ENCODE results near the gene ANKRD30A.
"Not testable (repeated sequence)": the region's sequence is repeated elsewhere in the genome, so short reads cannot be mapped to it uniquely, and the experiment has no call there.

Gene ANKRD30A

GRCh38 chr10:37125191-37125732, at the start of gene ANKRD30A:
ANKRD30A (plus strand) TSS chr10:37125598; CDS start chr10:37125788, 190 bp downstream.
- DNase-seq: no peak

- not testable (repeated sequence) for DNase-seq
These were observed 49.3 kb upstream of the ANKRD30A start for GRCh38 chr10:37076083-37076482.

- no peak for DNase-seq
These were observed 29.4 kb upstream of the ANKRD30A start for GRCh38 chr10:37095792-37096573.

- DNase-seq: no peak
These were observed 24.1 kb upstream of the ANKRD30A start for GRCh38 chr10:37101261-37101660.

GRCh38 chr10:37109000-37109399, 16.4 kb upstream of the ANKRD30A start:
- DNase-seq: no peak

GRCh38 chr10:37124532-37124931, 866 bp upstream of the ANKRD30A start:
- no peak for DNase-seq

GRCh38 chr10:37125921-37126320, 523 bp downstream of the ANKRD30A start:
- no peak for DNase-seq

- DNase-seq: no peak
These were observed 21.0 kb downstream of the ANKRD30A start for GRCh38 chr10:37146443-37146842.

- DNase-seq: not testable (repeated sequence)
These were observed 37.0 kb downstream of the ANKRD30A start for GRCh38 chr10:37162430-37162829.

- DNase-seq: not testable (repeated sequence)
These were observed 46.5 kb downstream of the ANKRD30A start for GRCh38 chr10:37171945-37172344.

GRCh38 chr10:37178296-37178695, 52.9 kb downstream of the ANKRD30A start:
- not testable (repeated sequence) for DNase-seq

- DNase-seq: not testable (repeated sequence)
These were observed 57.3 kb downstream of the ANKRD30A start for GRCh38 chr10:37182719-37183118.

GRCh38 chr10:37206132-37206531, 80.7 kb downstream of the ANKRD30A start:
- no peak for DNase-seq

- no peak for DNase-seq
These were observed 95.5 kb downstream of the ANKRD30A start for GRCh38 chr10:37220866-37221265.

GRCh38 chr10:37222046-37222445, 96.6 kb downstream of the ANKRD30A start:
- DNase-seq: no peak

- DNase-seq: no peak
These were observed 99.8 kb downstream of the ANKRD30A start for GRCh38 chr10:37225163-37225562.

GRCh38 chr10:37226524-37226923, 101.1 kb downstream of the ANKRD30A start:
- DNase-seq: no peak

GRCh38 chr10:37234692-37235091, 109.3 kb downstream of the ANKRD30A start:
- no peak for DNase-seq

- no peak for DNase-seq
These were observed 110.7 kb downstream of the ANKRD30A start for GRCh38 chr10:37236093-37236492.

- DNase-seq: no peak
These were observed 114.8 kb downstream of the ANKRD30A start for GRCh38 chr10:37240223-37240622.

GRCh38 chr10:37246637-37247036, 121.2 kb downstream of the ANKRD30A start:
- DNase-seq: no peak

- DNase-seq: not testable (repeated sequence)
These were observed 130.4 kb downstream of the ANKRD30A start for GRCh38 chr10:37255837-37256236.

GRCh38 chr10:37263304-37263703, 137.9 kb downstream of the ANKRD30A start:
- no peak for DNase-seq

- DNase-seq: no peak
These were observed 142.9 kb downstream of the ANKRD30A start for GRCh38 chr10:37268266-37268665.
